ENCODE results near the gene TNS1. TPM values are rescaled to one million over a fixed set of nuclear protein-coding genes. Genes with fewer than 3 reads are reported as not detected.

The TNS1 gene
- total RNA-seq, 1 experiment from 2014 or later = 0.49 TPM

GRCh38 chr2:217790681-217791392 lies 212.0 kb downstream of the TNS1 start:
- BruUV-seq (replicated peaks) = no TSS peak
- ChIA-PET POLR2A (no interaction called here), CTCF (interaction anchor here (0.7 kb wide), 1 partner anchor 337 kb away, joined by 3 read pairs; no protein-coding TSS in a partner anchor)
- in situ Hi-C loops (cut with HindIII; ENCODE audit: low pct_unique_long_range_greater_than_20kb, low sequenced_read_pairs) = no loop called here
- Histone ChIP-seq H3K36me3 (ENCODE audit: control insufficient read depth, insufficient read depth, low read length) (no peaks in the 10 kb centered on the region; the same call in 1 of the 2 replicates), H3K4me1 (ENCODE audit: control insufficient read depth, insufficient read depth, low read length) (no peaks in the 10 kb centered on the region), H3K27ac (ENCODE audit: low read length) (no peak overlapping the region), H3K9me3 (ENCODE audit: control insufficient read depth, insufficient read depth, low read depth, low read length) (no peaks in the 10 kb centered on the region), H3K27me3 (ENCODE audit: control insufficient read depth, insufficient read depth, low read length) (no peaks in the 10 kb centered on the region), H3K4me3 (ENCODE audit: low read depth in 2 of 2, low read length in 2 of 2) (no peak overlapping the region)
- ATAC-seq (no peak), DNase-seq (ENCODE audit: low read depth, low spot score) (no peak)
- no peak for TF ChIP-seq POLR2AphosphoS5 (IDR thresholded peaks at IDR 0.05; ENCODE audit: low read depth, low read length)
- TF ChIP-seq SIN3A (IDR thresholded peaks at IDR 0.05; ENCODE audit: borderline replicate concordance, insufficient read depth, low read depth, low read length) = no peak
- TF ChIP-seq REST (IDR thresholded peaks at IDR 0.05; ENCODE audit: insufficient read depth in 1 of 2, low read depth in 2 of 2, low read length in 1 of 2) = no peak
- TF ChIP-seq CTCF (IDR thresholded peaks at IDR 0.05) = no peak
- TF ChIP-seq TCF7L2 (IDR thresholded peaks at IDR 0.05; ENCODE audit: low read depth, low read length) = no peak
- intact Hi-C loops (cut with micrococcal nuclease; ENCODE audit: unreplicated experiment) = no loop called here

GRCh38 chr2:217790195-217790594 lies 212.6 kb downstream of the TNS1 start:
- Histone ChIP-seq H3K27me3 (ENCODE audit: control insufficient read depth, insufficient read depth, low read length) (no peaks in the 10 kb centered on the region), H3K36me3 (ENCODE audit: control insufficient read depth, insufficient read depth, low read length) (no peaks in the 10 kb centered on the region; the same call in 1 of the 2 replicates), H3K9me3 (ENCODE audit: control insufficient read depth, insufficient read depth, low read depth, low read length) (no peaks in the 10 kb centered on the region), H3K27ac (ENCODE audit: low read length) (no peak overlapping the region), H3K4me3 (ENCODE audit: low read depth in 2 of 2, low read length in 2 of 2) (no peak overlapping the region), H3K4me1 (ENCODE audit: control insufficient read depth, insufficient read depth, low read length) (no peaks in the 10 kb centered on the region)
- ATAC-seq = no peak
- no peak for TF ChIP-seq POLR2AphosphoS5 (IDR thresholded peaks at IDR 0.05; ENCODE audit: low read depth, low read length)
- TF ChIP-seq REST (IDR thresholded peaks at IDR 0.05; ENCODE audit: insufficient read depth in 1 of 2, low read depth in 2 of 2, low read length in 1 of 2) = no peak
- no peak for TF ChIP-seq CTCF (IDR thresholded peaks at IDR 0.05)
- TF ChIP-seq SIN3A (IDR thresholded peaks at IDR 0.05; ENCODE audit: borderline replicate concordance, insufficient read depth, low read depth, low read length) = no peak
- ChIA-PET POLR2A (no interaction called here), CTCF (interaction anchor here (0.7 kb wide), 1 partner anchor 338 kb away, joined by 3 read pairs; no protein-coding TSS in a partner anchor)
- intact Hi-C loops (cut with micrococcal nuclease; ENCODE audit: unreplicated experiment) = no loop called here
- DNase-seq (ENCODE audit: low read depth, low spot score) = no peak
- BruUV-seq (replicated peaks) = no TSS peak
- in situ Hi-C loops (cut with HindIII; ENCODE audit: low pct_unique_long_range_greater_than_20kb, low sequenced_read_pairs) = no loop called here

All from Panc1 (cell line).